RWPE1 (cell line): ENCODE measurements around the gene MYO7A.

ENCODE experiments used
- CTCF ChIA-PET: fragments of 350-600 bp; sonication (Branson Sonifier 250); formaldehyde crosslinking; extraction: SDS; loops from one replicate; lab custom pipeline; 2021; lab: Yijun Ruan, JAX
- POLR2A ChIA-PET: fragments of 400-600 bp; formaldehyde crosslinking; extraction: SDS; loops from one replicate; lab custom pipeline; 2020; ENCODE audit warnings: antibody characterized with exemption; ENCODE audit not compliant: low non-redundant PET; lab: Yijun Ruan, JAX
- DNase-seq: peaks from one replicate; pipeline ENCODE4 v3.0.0; 2012; ENCODE audit warnings: low spot score
- H3K27ac ChIP-seq: fragments of 450-650 bp; 2 replicates; pipeline ENCODE4 v1.5.1; 2017
- CTCF ChIP-seq: fragments of 450-650 bp; conservative IDR thresholded peaks from 2 replicates; pipeline ENCODE4 v1.5.1; 2017; ENCODE audit warnings: low read depth, mild to moderate bottlenecking

Gene MYO7A

DNA sequence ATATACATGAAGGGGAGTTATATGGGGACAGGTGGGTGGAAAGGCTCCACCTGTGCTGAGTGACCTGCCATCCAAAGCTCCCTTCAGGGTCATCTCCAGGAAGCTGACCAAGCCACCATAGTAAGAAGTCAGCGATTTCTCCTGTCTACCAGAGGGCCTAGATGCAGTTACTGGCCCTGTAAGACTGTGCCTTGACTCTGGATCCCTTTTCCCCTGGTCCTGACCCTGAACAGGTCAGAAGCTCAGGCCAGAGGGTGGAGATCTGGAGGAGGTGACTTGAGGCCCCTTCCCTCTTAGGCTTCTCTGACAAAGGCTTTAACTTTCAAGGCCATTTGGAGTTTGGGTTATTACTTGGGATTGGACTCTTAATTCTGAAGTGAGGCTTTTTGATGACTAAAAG, 103.8 kb downstream of the MYO7A start:
- no peak overlapping the region for H3K27ac ChIP-seq
- POLR2A ChIA-PET, result no interaction called here
- TF ChIP-seq CTCF, result no peak
- CTCF ChIA-PET, result interaction anchor here (0.6 kb wide), 1 partner anchor 162 kb away, joined by 3 read pairs; no protein-coding TSS in a partner anchor
- DNase-seq, result no peak

- no peak for DNase-seq
- ChIA-PET CTCF (interaction anchor here (0.6 kb wide), 1 partner anchor 162 kb away, joined by 3 read pairs; no protein-coding TSS in a partner anchor), POLR2A (no interaction called here)
- no peak overlapping the region for H3K27ac ChIP-seq
- no peak for TF ChIP-seq CTCF
Measured at GRCh38 chr11:77232242-77232641, 104.2 kb downstream of the MYO7A start.

DNA sequence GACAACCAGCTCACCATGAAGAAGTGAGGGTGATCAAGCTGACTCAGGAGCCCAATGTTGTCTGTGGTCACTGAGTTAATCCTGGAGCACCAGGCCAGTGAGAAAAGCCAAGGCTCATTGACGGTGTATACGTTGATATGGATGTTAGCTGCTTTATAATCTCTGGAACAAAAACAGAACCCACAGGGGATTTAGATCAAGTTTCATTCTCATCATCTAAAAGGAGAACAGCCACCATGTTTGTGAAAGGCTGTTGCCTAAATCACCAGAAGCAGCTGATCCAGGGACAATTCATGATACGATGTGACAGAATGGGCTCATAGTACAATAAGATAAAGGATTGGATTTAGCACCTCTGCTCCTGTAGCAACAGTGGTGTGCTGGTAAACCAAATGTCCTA, 105.0 kb downstream of the MYO7A start:
- H3K27ac ChIP-seq, result no peak overlapping the region
- ChIA-PET CTCF (no interaction called here), POLR2A (no interaction called here)
- TF ChIP-seq CTCF, result no peak
- no peak for DNase-seq

DNA sequence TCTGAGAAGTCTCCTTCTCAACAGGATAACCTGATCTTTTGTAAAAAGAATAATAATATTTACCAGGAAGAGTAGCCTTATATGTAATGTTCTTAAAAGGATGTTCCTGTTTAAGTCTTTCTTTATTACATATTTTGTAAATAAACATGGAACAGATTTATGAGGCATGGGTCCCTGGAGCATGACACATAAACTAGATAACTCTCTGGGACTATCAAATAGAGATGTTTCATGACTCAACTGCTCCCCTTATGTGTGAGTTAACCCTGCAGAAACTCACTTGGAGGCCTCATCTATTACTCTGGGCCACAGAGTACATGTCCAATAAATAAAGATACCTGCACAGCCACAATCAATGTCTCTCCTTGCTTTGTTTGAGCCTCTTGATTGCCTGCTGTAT, 108.9 kb downstream of the MYO7A start:
- ChIA-PET CTCF (no interaction called here), POLR2A (no interaction called here)
- TF ChIP-seq CTCF, result no peak
- H3K27ac ChIP-seq, result no peak overlapping the region
- no peak for DNase-seq

DNA sequence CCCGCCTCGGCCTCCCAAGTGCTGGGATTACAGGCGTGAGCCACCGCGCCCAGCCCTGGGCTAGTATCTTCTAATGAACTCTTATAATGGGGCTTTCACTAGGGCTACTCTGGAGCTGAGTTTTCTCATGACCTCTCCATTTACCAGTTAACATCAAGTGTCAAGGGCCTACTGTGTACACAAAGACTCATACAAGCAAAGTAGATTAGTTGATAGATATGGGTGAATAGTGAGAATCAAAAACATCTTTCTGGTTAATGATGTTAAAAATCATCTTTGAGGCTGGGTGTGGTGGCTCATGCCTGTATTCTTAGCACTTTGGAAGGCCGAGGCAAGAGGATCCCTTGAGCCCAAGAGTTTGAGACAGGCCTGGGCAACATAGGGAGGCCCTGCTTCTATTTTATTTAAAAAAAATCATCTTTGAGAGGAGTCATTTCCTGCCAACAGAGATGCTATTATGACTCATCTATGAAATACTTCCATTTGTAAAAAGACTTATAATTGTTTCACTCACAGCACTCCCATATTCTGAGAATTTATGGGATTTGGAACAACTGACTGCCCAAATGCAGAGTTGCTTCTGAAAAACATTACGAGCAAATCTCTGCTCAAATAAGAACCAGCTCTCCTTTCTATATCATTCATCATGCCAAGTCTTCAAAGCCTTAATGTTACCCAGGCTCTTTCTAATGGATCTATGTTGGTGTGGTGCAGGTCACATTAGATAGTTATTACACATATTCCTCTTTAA, 116.4 kb downstream of the MYO7A start:
- H3K27ac ChIP-seq, result peak overlapping the region; percentile 91
- ChIA-PET CTCF (no interaction called here), POLR2A (no interaction called here)
- TF ChIP-seq CTCF, result no peak
- DNase-seq, result peak; percentile 64

DNA sequence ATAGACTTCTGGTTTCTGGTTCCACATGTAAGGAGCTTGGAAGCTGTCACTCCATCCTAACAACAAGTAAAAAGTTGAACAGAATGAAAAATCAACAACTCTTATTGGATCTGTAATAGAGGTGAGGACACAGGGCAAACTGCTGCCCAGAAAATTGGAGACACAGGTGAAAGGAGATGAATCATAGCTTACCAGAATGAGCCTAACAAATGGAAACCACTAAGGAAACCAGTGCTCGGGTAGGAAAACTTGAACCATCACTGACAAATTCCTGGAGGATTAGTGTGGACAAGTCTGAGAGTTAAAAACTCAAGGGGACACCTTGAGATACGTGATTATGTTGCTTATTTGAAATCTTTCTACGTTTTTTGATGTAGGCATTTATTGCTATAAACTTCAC, 121.4 kb downstream of the MYO7A start:
- ChIA-PET POLR2A (interaction anchor here (0.6 kb wide), 1 partner anchor 745 kb away, joined by 3 read pairs; the partner anchor contains the start of gene INTS4), CTCF (interaction anchor here (0.7 kb wide), 1 partner anchor 308 kb away, joined by 3 read pairs; no protein-coding TSS in a partner anchor)
- TF ChIP-seq CTCF, result no peak
- no peak overlapping the region for H3K27ac ChIP-seq
- peak; percentile 15 for DNase-seq
